GM19452 (cell line): ENCODE measurements around the gene FOXS1.

Experiments used
- ATAC-seq: cut with Tn5 transposase; IDR thresholded peaks from one replicate; pipeline ENCODE4 v1.9.1; 2021; ENCODE audit not compliant: unreplicated experiment

Gene FOXS1

GRCh38 chr20:31845300-31845863 lies at the start of gene FOXS1:
Gene FOXS1 (minus strand): TSS chr20:31845604. CDS start chr20:31845542, 62 bp downstream.
- ATAC-seq, result no peak

- no peak for ATAC-seq
Observed at GRCh38 chr20:31890646-31891045, 45.2 kb upstream of the FOXS1 start.

- no peak for ATAC-seq
Observed at GRCh38 chr20:31883829-31884228, 38.4 kb upstream of the FOXS1 start.

GRCh38 chr20:31881945-31882344 lies 36.5 kb upstream of the FOXS1 start:
- no peak for ATAC-seq

GRCh38 chr20:31879143-31879987 lies 34.0 kb upstream of the FOXS1 start:
- ATAC-seq, result peak; percentile 77

- no peak for ATAC-seq
Observed at GRCh38 chr20:31877684-31878083, 32.3 kb upstream of the FOXS1 start.

- ATAC-seq, result no peak
Observed at GRCh38 chr20:31875671-31876070, 30.3 kb upstream of the FOXS1 start.

GRCh38 chr20:31872406-31872805 lies 27.0 kb upstream of the FOXS1 start:
- no peak for ATAC-seq

- no peak for ATAC-seq
Observed at GRCh38 chr20:31871618-31871954, 26.2 kb upstream of the FOXS1 start.

- no peak for ATAC-seq
Observed at GRCh38 chr20:31870726-31871617, 25.6 kb upstream of the FOXS1 start.

GRCh38 chr20:31869942-31870725 lies 24.7 kb upstream of the FOXS1 start, which contains the start of the genes DUSP15 and TTLL9:
Gene DUSP15 (minus strand): TSS chr20:31870527. CDS start chr20:31870337, 190 bp downstream.
Gene TTLL9 (plus strand): TSS chr20:31870634. CDS start chr20:31871127, 493 bp downstream.
- no peak for ATAC-seq

GRCh38 chr20:31869673-31869941 lies 24.2 kb upstream of the FOXS1 start:
- no peak for ATAC-seq

GRCh38 chr20:31868853-31869672 lies 23.7 kb upstream of the FOXS1 start:
- ATAC-seq, result no peak

- no peak for ATAC-seq
Observed at GRCh38 chr20:31866221-31866620, 20.8 kb upstream of the FOXS1 start.

- ATAC-seq, result no peak
Observed at GRCh38 chr20:31864521-31865400, 19.4 kb upstream of the FOXS1 start.

- ATAC-seq, result no peak
Observed at GRCh38 chr20:31863296-31864085, 18.1 kb upstream of the FOXS1 start.

- ATAC-seq, result no peak
Observed at GRCh38 chr20:31862506-31862905, 17.1 kb upstream of the FOXS1 start.

- no peak for ATAC-seq
Observed at GRCh38 chr20:31862157-31862470, 16.7 kb upstream of the FOXS1 start.
